GM19467 (cell line): ENCODE results near the gene NELL1.

Experiments
- ATAC-seq: cut with Tn5 transposase; IDR thresholded peaks from one replicate; pipeline ENCODE4 v1.9.1; 2021; ENCODE audit warnings: mild to moderate bottlenecking, moderate library complexity; ENCODE audit not compliant: unreplicated experiment

The NELL1 gene

GRCh38 chr11:20668844-20669819 is at the start of gene NELL1:
TSS of gene NELL1 (plus strand) at chr11:20669586.
- ATAC-seq, result no peak

GRCh38 chr11:20620988-20621387 is 48.4 kb upstream of the NELL1 start:
- ATAC-seq, result no peak

GRCh38 chr11:20621679-20622078 is 47.7 kb upstream of the NELL1 start:
- no peak for ATAC-seq

GRCh38 chr11:20623252-20623651 is 46.1 kb upstream of the NELL1 start:
- no peak for ATAC-seq

- no peak for ATAC-seq
These were observed 43.1 kb upstream of the NELL1 start for GRCh38 chr11:20626279-20626678.

- no peak for ATAC-seq
These were observed 42.4 kb upstream of the NELL1 start for GRCh38 chr11:20627026-20627425.

- ATAC-seq, result no peak
These were observed 41.7 kb upstream of the NELL1 start for GRCh38 chr11:20627701-20628100.

- no peak for ATAC-seq
These were observed 37.7 kb upstream of the NELL1 start for GRCh38 chr11:20631519-20632168.

GRCh38 chr11:20632169-20632532 is 37.2 kb upstream of the NELL1 start:
- ATAC-seq, result no peak

GRCh38 chr11:20634044-20634443 is 35.3 kb upstream of the NELL1 start:
- no peak for ATAC-seq

- no peak for ATAC-seq
These were observed 34.6 kb upstream of the NELL1 start for GRCh38 chr11:20634781-20635180.

- ATAC-seq, result no peak
These were observed 31.3 kb upstream of the NELL1 start for GRCh38 chr11:20638074-20638473.

GRCh38 chr11:20639688-20640087 is 29.7 kb upstream of the NELL1 start:
- ATAC-seq, result no peak

- no peak for ATAC-seq
These were observed 29.0 kb upstream of the NELL1 start for GRCh38 chr11:20640401-20640800.

- no peak for ATAC-seq
These were observed 25.0 kb upstream of the NELL1 start for GRCh38 chr11:20644360-20644759.

GRCh38 chr11:20647976-20648565 is 21.3 kb upstream of the NELL1 start:
- ATAC-seq, result no peak

- no peak for ATAC-seq
These were observed 17.1 kb upstream of the NELL1 start for GRCh38 chr11:20652150-20652806.

GRCh38 chr11:20654038-20654437 is 15.3 kb upstream of the NELL1 start:
- no peak for ATAC-seq

GRCh38 chr11:20656901-20657300 is 12.5 kb upstream of the NELL1 start:
- no peak for ATAC-seq

GRCh38 chr11:20658135-20658534 is 11.3 kb upstream of the NELL1 start:
- ATAC-seq, result no peak

GRCh38 chr11:20661445-20661844 is 7.9 kb upstream of the NELL1 start:
- no peak for ATAC-seq
